HG02623 (cell line): ENCODE measurements around the gene TMEM74B.
"Not testable (repeated sequence)": the region's sequence is repeated elsewhere in the genome, so short reads cannot be mapped to it uniquely, and the experiment has no call there.

ENCODE experiments used
- ATAC-seq: cut with Tn5 transposase; IDR thresholded peaks from one replicate; pipeline ENCODE4 v1.9.1; 2021; ENCODE audit warnings: moderate library complexity; ENCODE audit not compliant: unreplicated experiment

TMEM74B gene

GRCh38 chr20:1184638-1185315 lies at the start of gene TMEM74B:
Gene TMEM74B (minus strand): TSS chr20:1184981. CDS start chr20:1183801, 1,180 bp downstream.
- ATAC-seq, result no peak

GRCh38 chr20:1232286-1233111 lies 47.7 kb upstream of the TMEM74B start:
- ATAC-seq, result no peak

GRCh38 chr20:1229541-1229940 lies 44.8 kb upstream of the TMEM74B start:
- ATAC-seq, result no peak

- no peak for ATAC-seq
Measured at GRCh38 chr20:1225783-1226654, 41.2 kb upstream of the TMEM74B start, which contains the start of gene RAD21L1. Gene RAD21L1 (plus strand): TSS chr20:1226044. CDS start chr20:1228454, 2,410 bp downstream.

- no peak for ATAC-seq
Measured at GRCh38 chr20:1225263-1225782, 40.5 kb upstream of the TMEM74B start.

- no peak for ATAC-seq
Measured at GRCh38 chr20:1224205-1224890, 39.6 kb upstream of the TMEM74B start.

- not testable (repeated sequence) for ATAC-seq
Measured at GRCh38 chr20:1222750-1223149, 38.0 kb upstream of the TMEM74B start.

- not testable (repeated sequence) for ATAC-seq
Measured at GRCh38 chr20:1216527-1217427, 32.0 kb upstream of the TMEM74B start.

- ATAC-seq, result no peak
Measured at GRCh38 chr20:1215386-1216170, 30.8 kb upstream of the TMEM74B start.

- ATAC-seq, result no peak
Measured at GRCh38 chr20:1214838-1215261, 30.1 kb upstream of the TMEM74B start.

- no peak for ATAC-seq
Measured at GRCh38 chr20:1212607-1213396, 28.0 kb upstream of the TMEM74B start.

- no peak for ATAC-seq
Measured at GRCh38 chr20:1212023-1212422, 27.2 kb upstream of the TMEM74B start.

- ATAC-seq, result no peak
Measured at GRCh38 chr20:1210501-1210900, 25.7 kb upstream of the TMEM74B start.

- no peak for ATAC-seq
Measured at GRCh38 chr20:1209447-1210387, 24.9 kb upstream of the TMEM74B start.

GRCh38 chr20:1207293-1207878 lies 22.6 kb upstream of the TMEM74B start:
- ATAC-seq, result no peak
